Measurements from ENCODE around the gene STEAP4. TPM values are rescaled to one million over a fixed set of nuclear protein-coding genes. Genes with fewer than 3 reads are reported as not detected.

Gene STEAP4
- total RNA-seq, 1 experiment from 2014 or later: 0.10 TPM

- Histone ChIP-seq H3K9me3 (ENCODE audit: control insufficient read depth, insufficient read depth, low read depth, low read length) (no peaks in the 10 kb centered on the region), H3K4me3 (ENCODE audit: low read depth in 2 of 2, low read length in 2 of 2) (no peak overlapping the region), H3K4me1 (ENCODE audit: control insufficient read depth, insufficient read depth, low read length) (no peaks in the 10 kb centered on the region; the same call in 1 of the 2 replicates), H3K27me3 (ENCODE audit: control insufficient read depth, insufficient read depth, low read length) (peaks cover 8% of the 10 kb centered on the region), H3K27ac (ENCODE audit: low read length) (no peak overlapping the region), H3K36me3 (ENCODE audit: control insufficient read depth, insufficient read depth, low read length) (no peaks in the 10 kb centered on the region)
- ATAC-seq (no peak), DNase-seq (ENCODE audit: low read depth, low spot score) (no peak)
- BruUV-seq (replicated peaks): no TSS peak
- POLR2A ChIA-PET: interaction anchor here (0.6 kb wide), 1 partner anchor 89 kb away, joined by 3 read pairs; no protein-coding TSS in a partner anchor
- TF ChIP-seq TCF7L2 (IDR thresholded peaks at IDR 0.05; ENCODE audit: low read depth, low read length): no peak
- TF ChIP-seq SIN3A (IDR thresholded peaks at IDR 0.05; ENCODE audit: borderline replicate concordance, insufficient read depth, low read depth, low read length): no peak
- no peak for TF ChIP-seq POLR2AphosphoS5 (IDR thresholded peaks at IDR 0.05; ENCODE audit: low read depth, low read length)
- no peak for TF ChIP-seq CTCF (IDR thresholded peaks at IDR 0.05)
- TF ChIP-seq REST (IDR thresholded peaks at IDR 0.05; ENCODE audit: insufficient read depth in 1 of 2, low read depth in 2 of 2, low read length in 1 of 2): no peak
- intact Hi-C loops (cut with micrococcal nuclease; ENCODE audit: unreplicated experiment): no loop called here
- CTCF ChIA-PET: no interaction called here
- in situ Hi-C loops (cut with HindIII; ENCODE audit: low pct_unique_long_range_greater_than_20kb, low sequenced_read_pairs): no loop called here
Measured at GRCh38 chr7:88307412-88307811, 718 bp upstream of the STEAP4 start.

- in situ Hi-C loops (cut with HindIII; ENCODE audit: low pct_unique_long_range_greater_than_20kb, low sequenced_read_pairs): no loop called here
- peaks cover 8% of the 10 kb centered on the region for H3K27me3 ChIP-seq (ENCODE audit: control insufficient read depth, insufficient read depth, low read length)
- no TSS peak for BruUV-seq (replicated peaks)
- no peaks in the 10 kb centered on the region; the same call in 1 of the 2 replicates for H3K4me1 ChIP-seq (ENCODE audit: control insufficient read depth, insufficient read depth, low read length)
- intact Hi-C loops (cut with micrococcal nuclease; ENCODE audit: unreplicated experiment): no loop called here
- ChIA-PET POLR2A (no interaction called here), CTCF (no interaction called here)
- TF ChIP-seq TCF7L2 (IDR thresholded peaks at IDR 0.05; ENCODE audit: low read depth, low read length): no peak
- no peak for TF ChIP-seq CTCF (IDR thresholded peaks at IDR 0.05)
- TF ChIP-seq POLR2AphosphoS5 (IDR thresholded peaks at IDR 0.05; ENCODE audit: low read depth, low read length): no peak
- TF ChIP-seq REST (IDR thresholded peaks at IDR 0.05; ENCODE audit: insufficient read depth in 1 of 2, low read depth in 2 of 2, low read length in 1 of 2): no peak
- TF ChIP-seq SIN3A (IDR thresholded peaks at IDR 0.05; ENCODE audit: borderline replicate concordance, insufficient read depth, low read depth, low read length): no peak
- H3K36me3 ChIP-seq (ENCODE audit: control insufficient read depth, insufficient read depth, low read length): no peaks in the 10 kb centered on the region
- no peak for DNase-seq (ENCODE audit: low read depth, low spot score)
- H3K27ac ChIP-seq (ENCODE audit: low read length): no peak overlapping the region
- no peak for ATAC-seq
- no peaks in the 10 kb centered on the region for H3K9me3 ChIP-seq (ENCODE audit: control insufficient read depth, insufficient read depth, low read depth, low read length)
- no peak overlapping the region for H3K4me3 ChIP-seq (ENCODE audit: low read depth in 2 of 2, low read length in 2 of 2)
Measured at GRCh38 chr7:88305044-88305443, 1.6 kb downstream of the STEAP4 start.

Measured in Panc1 (cell line).